Measurements from ENCODE around the gene PLTP. TPM values are rescaled to one million over a fixed set of nuclear protein-coding genes. Genes with fewer than 3 reads are reported as not detected.

The PLTP gene
- total and polyA plus RNA-seq, 2 of the 13 experiments (the other 11 are each of a cell fraction or from before 2014, with no cell fraction given): 16.9 to 28.6 TPM

- TF ChIP-seq ZBTB44 (CRISPR knock-in tag; IDR thresholded peaks at IDR 0.05) (no peak), U2AF1 (optimal IDR thresholded peaks at IDR 0.05; ENCODE audit: low read depth, low read length) (no peak), ZNF24 (IDR thresholded peaks at IDR 0.05) (no peak), MAFK (conservative IDR thresholded peaks at IDR 0.05 in 1 of 2, IDR thresholded peaks at IDR 0.05 in 1 of 2; ENCODE audit: low read length in 2 of 2) (no peak; a peak in 1 of 4 replicates), ZNF512 (CRISPR knock-in tag; IDR thresholded peaks at IDR 0.05) (no peak), IRX3 (CRISPR knock-in tag; IDR thresholded peaks at IDR 0.05; ENCODE audit: borderline replicate concordance, low read depth) (no peak), ZNF318 (CRISPR knock-in tag; IDR thresholded peaks at IDR 0.05) (peak; percentile 14; the same call in 1 of the 2 replicates), REL (CRISPR knock-in tag; conservative IDR thresholded peaks at IDR 0.05) (no peak), SRSF9 (IDR thresholded peaks at IDR 0.05; ENCODE audit: borderline replicate concordance, insufficient read depth, low read depth, low read length, poor library complexity, severe bottlenecking) (no peak), PCBP2 (optimal IDR thresholded peaks at IDR 0.05; ENCODE audit: low read depth, low read length, poor library complexity, severe bottlenecking) (no peak), YY1 (IDR thresholded peaks at IDR 0.05; ENCODE audit: insufficient read depth, insufficient replicate concordance, low read depth, low read length) (no peak), NFE2L1 (CRISPR knock-in tag; IDR thresholded peaks at IDR 0.05; ENCODE audit: borderline replicate concordance) (no peak), NCOA1 (CRISPR knock-in tag; IDR thresholded peaks at IDR 0.05) (peak; percentile 26), XRCC5 (optimal IDR thresholded peaks at IDR 0.05; ENCODE audit: low read length) (peak; percentile 28)
Measured at GRCh38 chr20:45927071-45927878, 15.3 kb upstream of the PLTP start (continued).

Measured in HepG2 (cell line).